ENCODE results near the gene WSCD1.

WSCD1 gene

DNA sequence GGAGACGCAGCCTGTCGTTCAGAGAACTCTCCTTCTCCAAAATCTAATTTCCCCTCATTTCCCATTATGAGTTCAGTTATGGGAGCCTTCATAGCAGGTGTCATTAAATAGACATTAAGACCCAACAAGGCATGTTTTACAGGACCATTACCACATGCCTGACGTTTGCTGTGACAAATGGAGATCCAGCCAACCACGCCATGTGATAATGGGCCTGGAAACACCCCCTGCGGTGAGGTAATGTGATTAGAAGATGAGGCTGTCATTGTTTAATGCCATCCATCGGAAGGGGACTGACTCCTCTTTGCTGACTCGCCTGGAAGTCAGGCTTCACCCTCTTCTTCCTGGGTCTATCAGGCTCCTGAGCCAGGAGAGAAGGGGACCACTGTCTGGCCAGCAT, 76.9 kb downstream of the WSCD1 start:
- no peaks in the 10 kb centered on the region for H3K4me1 Mint-ChIP-seq
- no peak overlapping the region for H3K27ac Mint-ChIP-seq
- H3K9me3 Mint-ChIP-seq, result no peaks in the 10 kb centered on the region
- TF ChIP-seq, protein P1, sequence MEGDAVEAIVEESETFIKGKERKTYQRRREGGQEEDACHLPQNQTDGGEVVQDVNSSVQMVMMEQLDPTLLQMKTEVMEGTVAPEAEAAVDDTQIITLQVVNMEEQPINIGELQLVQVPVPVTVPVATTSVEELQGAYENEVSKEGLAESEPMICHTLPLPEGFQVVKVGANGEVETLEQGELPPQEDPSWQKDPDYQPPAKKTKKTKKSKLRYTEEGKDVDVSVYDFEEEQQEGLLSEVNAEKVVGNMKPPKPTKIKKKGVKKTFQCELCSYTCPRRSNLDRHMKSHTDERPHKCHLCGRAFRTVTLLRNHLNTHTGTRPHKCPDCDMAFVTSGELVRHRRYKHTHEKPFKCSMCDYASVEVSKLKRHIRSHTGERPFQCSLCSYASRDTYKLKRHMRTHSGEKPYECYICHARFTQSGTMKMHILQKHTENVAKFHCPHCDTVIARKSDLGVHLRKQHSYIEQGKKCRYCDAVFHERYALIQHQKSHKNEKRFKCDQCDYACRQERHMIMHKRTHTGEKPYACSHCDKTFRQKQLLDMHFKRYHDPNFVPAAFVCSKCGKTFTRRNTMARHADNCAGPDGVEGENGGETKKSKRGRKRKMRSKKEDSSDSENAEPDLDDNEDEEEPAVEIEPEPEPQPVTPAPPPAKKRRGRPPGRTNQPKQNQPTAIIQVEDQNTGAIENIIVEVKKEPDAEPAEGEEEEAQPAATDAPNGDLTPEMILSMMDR (IDR thresholded peaks at IDR 0.05; ENCODE audit: unreplicated experiment in 3 of 3), result no peak
- no peaks in the 10 kb centered on the region for H3K36me3 Mint-ChIP-seq (ENCODE audit: low read depth)
- H3K27me3 Mint-ChIP-seq (ENCODE audit: low read depth), result peaks cover 29% of the 10 kb centered on the region
- no peak overlapping the region for H3K4me3 Mint-ChIP-seq

DNA sequence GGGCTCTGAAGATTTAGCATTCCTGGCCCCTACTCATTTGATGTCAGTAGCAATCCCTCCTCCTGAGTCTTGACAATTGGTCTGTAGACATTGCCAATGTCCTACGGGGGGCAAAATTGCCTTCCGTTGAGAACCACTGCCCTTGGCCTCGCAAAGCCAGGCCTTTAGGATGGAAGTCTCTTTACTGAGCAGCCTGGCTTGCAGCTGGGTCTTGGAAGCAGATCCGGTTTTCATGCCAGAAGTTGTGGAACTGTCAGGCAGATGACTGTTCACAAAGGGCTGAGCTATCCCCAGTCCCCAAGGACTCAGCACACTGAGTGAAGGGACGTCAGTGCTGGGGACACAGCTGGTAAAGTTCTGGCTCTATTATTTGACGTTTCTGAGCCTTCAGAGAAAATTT, 83.2 kb downstream of the WSCD1 start:
- no peaks in the 10 kb centered on the region for H3K36me3 Mint-ChIP-seq (ENCODE audit: low read depth)
- TF ChIP-seq, protein P1 (IDR thresholded peaks at IDR 0.05; ENCODE audit: unreplicated experiment in 3 of 3), result no peak
- H3K4me3 Mint-ChIP-seq, result no peak overlapping the region
- peaks cover 11% of the 10 kb centered on the region for H3K4me1 Mint-ChIP-seq
- H3K9me3 Mint-ChIP-seq, result no peaks in the 10 kb centered on the region
- H3K27me3 Mint-ChIP-seq (ENCODE audit: low read depth), result peaks cover 42% of the 10 kb centered on the region
- no peak overlapping the region for H3K27ac Mint-ChIP-seq

DNA sequence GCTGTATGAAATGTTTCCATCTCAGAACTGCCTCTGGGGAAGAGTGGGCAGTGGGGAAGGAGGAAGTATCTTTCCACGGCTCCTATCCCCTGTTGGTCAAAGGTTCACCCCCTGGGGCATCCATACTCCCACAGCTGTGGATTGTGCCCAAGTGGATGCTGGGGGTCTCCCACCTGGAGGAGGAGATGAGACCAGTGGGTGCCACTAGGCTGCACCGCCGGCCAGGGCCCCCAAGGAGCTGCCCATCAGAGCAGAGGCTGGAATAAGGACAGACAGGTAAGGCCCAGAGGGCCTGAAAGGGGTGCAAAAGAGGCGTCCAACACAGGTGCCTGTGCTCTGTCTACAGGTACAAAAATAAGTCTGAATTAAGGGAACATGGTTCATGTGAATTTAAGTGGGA, 87.5 kb downstream of the WSCD1 start:
- TF ChIP-seq, protein P1 (IDR thresholded peaks at IDR 0.05; ENCODE audit: unreplicated experiment in 3 of 3), result no peak
- H3K27me3 Mint-ChIP-seq (ENCODE audit: low read depth), result peaks cover 41% of the 10 kb centered on the region
- no peaks in the 10 kb centered on the region for H3K9me3 Mint-ChIP-seq
- no peak overlapping the region for H3K4me3 Mint-ChIP-seq
- peaks cover 26% of the 10 kb centered on the region for H3K4me1 Mint-ChIP-seq
- no peak overlapping the region for H3K27ac Mint-ChIP-seq
- H3K36me3 Mint-ChIP-seq (ENCODE audit: low read depth), result no peaks in the 10 kb centered on the region

DNA sequence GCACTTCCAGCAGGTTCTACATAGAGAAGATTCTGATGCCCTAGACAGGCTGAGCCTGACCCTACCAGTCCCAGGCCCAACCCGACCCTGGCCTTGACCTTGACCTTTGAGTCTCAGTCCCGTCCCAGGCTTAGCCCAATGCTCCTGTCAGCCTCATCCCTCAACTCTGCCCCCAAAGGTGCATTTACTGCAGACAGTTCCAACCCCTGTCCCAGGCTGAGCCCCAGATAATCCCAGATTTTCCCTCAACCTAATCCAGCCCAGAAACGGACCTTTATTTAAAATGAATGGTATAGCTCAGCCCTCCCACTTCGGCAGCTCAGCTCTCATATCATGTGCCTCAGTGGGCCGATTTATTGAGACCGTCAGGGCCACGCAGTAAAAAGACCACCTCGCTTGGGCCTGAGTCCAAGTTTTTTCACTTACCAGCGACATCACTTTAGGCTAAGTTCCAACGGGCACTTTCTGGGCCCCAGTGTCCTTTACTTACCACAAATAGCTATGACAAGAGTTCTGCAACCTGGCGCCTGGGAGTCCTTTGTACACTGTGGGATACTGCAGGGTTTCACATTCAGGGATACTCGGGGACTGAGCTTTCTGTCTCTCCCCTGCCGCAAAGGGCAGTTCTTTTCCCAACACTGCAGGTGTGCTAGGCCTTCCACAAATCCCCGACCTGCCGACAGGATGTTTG, 89.5 kb downstream of the WSCD1 start:
- no peak overlapping the region for H3K4me3 Mint-ChIP-seq
- no peaks in the 10 kb centered on the region for H3K36me3 Mint-ChIP-seq (ENCODE audit: low read depth)
- H3K9me3 Mint-ChIP-seq, result no peaks in the 10 kb centered on the region
- peaks cover 43% of the 10 kb centered on the region for H3K4me1 Mint-ChIP-seq
- peak overlapping the region in 2 of 3 experiments; percentile 16 to 44 for H3K27ac Mint-ChIP-seq
- TF ChIP-seq, protein P1 (IDR thresholded peaks at IDR 0.05; ENCODE audit: unreplicated experiment in 3 of 3), result no peak
- peaks cover 40% of the 10 kb centered on the region for H3K27me3 Mint-ChIP-seq (ENCODE audit: low read depth)

DNA sequence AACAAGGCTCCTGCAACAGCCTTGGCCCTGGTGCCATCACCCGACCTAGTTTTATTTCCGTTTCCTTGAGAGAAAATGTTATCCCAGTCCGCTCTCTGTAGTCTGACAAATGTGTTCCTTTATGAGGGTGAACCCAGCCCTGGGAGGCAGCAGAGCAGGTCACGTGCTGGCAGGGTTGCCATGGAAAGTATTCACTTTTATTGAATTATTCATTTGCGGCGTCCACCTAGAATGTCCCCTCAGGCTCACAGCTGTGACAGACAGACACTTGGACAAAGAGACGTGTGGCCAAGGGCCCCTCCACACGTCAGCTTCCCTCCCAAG, 90.0 kb downstream of the WSCD1 start:
- Mint-ChIP-seq H3K9me3 (no peaks in the 10 kb centered on the region), H3K27ac (peak overlapping the region in 1 of 3 experiments; percentile 44), H3K27me3 (ENCODE audit: low read depth) (peaks cover 41% of the 10 kb centered on the region), H3K36me3 (ENCODE audit: low read depth) (no peaks in the 10 kb centered on the region), H3K4me3 (no peak overlapping the region), H3K4me1 (peaks cover 38% of the 10 kb centered on the region)
- TF ChIP-seq, protein P1 (IDR thresholded peaks at IDR 0.05; ENCODE audit: unreplicated experiment in 3 of 3), result no peak
